ENCODE results near the gene USP48.

GRCh38 chr1:21811875-21812305 is 28.9 kb upstream of the USP48 start, which contains the start of gene LDLRAD2:
- TF ChIP-seq CTCF (IDR thresholded peaks at IDR 0.05; ENCODE audit: control extremely low read depth in 1 of 3, insufficient read depth in 1 of 3, low read depth in 1 of 3, low read length in 3 of 3) (no peak), EP300 (IDR thresholded peaks at IDR 0.05; ENCODE audit: borderline replicate concordance in 1 of 2, low read depth in 2 of 2, low read length in 2 of 2) (no peak), JUN (IDR thresholded peaks at IDR 0.05; ENCODE audit: low read depth, low read length) (no peak), POLR2A (IDR thresholded peaks at IDR 0.05; ENCODE audit: control extremely low read depth in 1 of 2, low read depth in 2 of 2, low read length in 2 of 2) (no peak), TCF12 (IDR thresholded peaks at IDR 0.05; ENCODE audit: low read depth, low read length) (no peak), EZH2 (IDR thresholded peaks at IDR 0.05; ENCODE audit: low read depth, low read length, severe bottlenecking) (no peak), RAD21 (IDR thresholded peaks at IDR 0.05 in 1 of 2, conservative IDR thresholded peaks at IDR 0.05 in 1 of 2; ENCODE audit: low read depth in 2 of 2, low read length in 2 of 2) (no peak), BACH1 (IDR thresholded peaks at IDR 0.05; ENCODE audit: low read length) (no peak), FOSL1 (IDR thresholded peaks at IDR 0.05; ENCODE audit: insufficient read depth, low read depth, low read length) (no peak), CREB1 (IDR thresholded peaks at IDR 0.05) (no peak), BRCA1 (IDR thresholded peaks at IDR 0.05; ENCODE audit: low read depth, low read length) (no peak), SIRT6 (IDR thresholded peaks at IDR 0.05; ENCODE audit: low read length) (no peak)
- TF ChIP-seq, protein P1, sequence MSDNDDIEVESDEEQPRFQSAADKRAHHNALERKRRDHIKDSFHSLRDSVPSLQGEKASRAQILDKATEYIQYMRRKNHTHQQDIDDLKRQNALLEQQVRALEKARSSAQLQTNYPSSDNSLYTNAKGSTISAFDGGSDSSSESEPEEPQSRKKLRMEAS (IDR thresholded peaks at IDR 0.05), result no peak
